HUES6 (cell line): ENCODE data around the gene STXBP5L.
"Not testable (repeated sequence)": the region's sequence is repeated elsewhere in the genome, so short reads cannot be mapped to it uniquely, and the experiment has no call there.

ENCODE experiments used
- H3K27ac ChIP-seq: 2 replicates; pipeline ENCODE4 v1.7.0; 2013; ENCODE audit warnings: low read depth, mild to moderate bottlenecking, low read length, inconsistent platforms
- H3K27me3 ChIP-seq: 2 replicates; pipeline ENCODE4 v1.6.1; 2013; ENCODE audit warnings: low read length; ENCODE audit not compliant: control insufficient read depth, insufficient read depth
- H3K36me3 ChIP-seq: 2 replicates; pipeline ENCODE4 v1.6.1; 2013; ENCODE audit warnings: low read length; ENCODE audit not compliant: control insufficient read depth, insufficient read depth
- H3K4me1 ChIP-seq: 2 replicates; pipeline ENCODE4 v1.6.1; 2013; ENCODE audit warnings: low read length; ENCODE audit not compliant: control insufficient read depth, insufficient read depth
- H3K4me3 ChIP-seq: 2 replicates; pipeline ENCODE4 v1.5.1; 2013; ENCODE audit warnings: low read depth, low read length
- H3K9ac ChIP-seq: one replicate; pipeline ENCODE4 v1.6.1; 2013; ENCODE audit warnings: mild to moderate bottlenecking, low read length
- H3K9me3 ChIP-seq: 2 replicates; pipeline ENCODE4 v1.6.1; 2013; ENCODE audit warnings: low read depth, low read length; ENCODE audit not compliant: control insufficient read depth, insufficient read depth

Gene STXBP5L

DNA sequence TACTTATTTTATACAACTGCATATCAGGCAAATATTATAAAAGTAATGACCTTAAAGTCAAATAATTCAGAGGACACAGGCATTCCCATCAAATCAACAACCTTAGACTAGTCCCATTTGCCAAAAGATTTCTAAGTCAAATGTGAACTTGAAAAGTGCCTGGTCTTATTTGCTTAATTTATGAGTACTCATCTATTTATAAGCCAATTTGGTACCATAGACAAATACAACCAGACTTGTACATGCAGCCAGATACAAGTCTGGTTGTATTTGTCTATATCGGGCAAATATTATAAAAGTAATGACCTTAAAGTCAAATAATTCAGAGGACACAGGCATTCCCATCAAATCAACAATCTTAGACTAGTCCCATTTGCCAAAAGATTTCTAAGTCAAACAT is 322.2 kb downstream of the STXBP5L start:
- H3K27ac ChIP-seq, H3K4me3 ChIP-seq, H3K27me3 ChIP-seq, H3K9ac ChIP-seq, H3K9me3 ChIP-seq, H3K36me3 ChIP-seq, H3K4me1 ChIP-seq: not testable (repeated sequence)

DNA sequence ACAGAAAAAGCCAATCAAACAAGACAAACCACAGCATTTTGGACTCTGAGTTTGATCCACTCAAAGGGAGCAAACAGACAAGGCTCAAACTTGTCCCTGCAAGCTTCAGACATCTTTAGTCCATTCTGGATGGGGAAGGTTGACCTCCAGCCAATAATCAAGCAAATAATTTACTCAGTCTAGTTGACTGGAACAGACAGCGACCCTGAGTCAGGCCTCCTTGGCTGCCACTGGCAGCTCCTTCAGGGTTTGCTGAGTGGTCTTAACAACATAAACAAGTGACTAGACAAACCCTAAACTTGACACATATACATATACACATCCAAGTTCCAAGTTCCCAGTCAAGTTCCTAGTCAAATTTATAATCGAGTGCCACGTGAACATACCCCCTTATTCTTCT is 323.9 kb downstream of the STXBP5L start:
- H3K36me3 ChIP-seq, result no peaks in the 10 kb centered on the region
- no peak overlapping the region for H3K4me3 ChIP-seq
- no peaks in the 10 kb centered on the region for H3K9me3 ChIP-seq
- no peaks in the 10 kb centered on the region for H3K4me1 ChIP-seq
- no peak overlapping the region for H3K9ac ChIP-seq
- no peaks in the 10 kb centered on the region for H3K27me3 ChIP-seq
- no peak overlapping the region for H3K27ac ChIP-seq

DNA sequence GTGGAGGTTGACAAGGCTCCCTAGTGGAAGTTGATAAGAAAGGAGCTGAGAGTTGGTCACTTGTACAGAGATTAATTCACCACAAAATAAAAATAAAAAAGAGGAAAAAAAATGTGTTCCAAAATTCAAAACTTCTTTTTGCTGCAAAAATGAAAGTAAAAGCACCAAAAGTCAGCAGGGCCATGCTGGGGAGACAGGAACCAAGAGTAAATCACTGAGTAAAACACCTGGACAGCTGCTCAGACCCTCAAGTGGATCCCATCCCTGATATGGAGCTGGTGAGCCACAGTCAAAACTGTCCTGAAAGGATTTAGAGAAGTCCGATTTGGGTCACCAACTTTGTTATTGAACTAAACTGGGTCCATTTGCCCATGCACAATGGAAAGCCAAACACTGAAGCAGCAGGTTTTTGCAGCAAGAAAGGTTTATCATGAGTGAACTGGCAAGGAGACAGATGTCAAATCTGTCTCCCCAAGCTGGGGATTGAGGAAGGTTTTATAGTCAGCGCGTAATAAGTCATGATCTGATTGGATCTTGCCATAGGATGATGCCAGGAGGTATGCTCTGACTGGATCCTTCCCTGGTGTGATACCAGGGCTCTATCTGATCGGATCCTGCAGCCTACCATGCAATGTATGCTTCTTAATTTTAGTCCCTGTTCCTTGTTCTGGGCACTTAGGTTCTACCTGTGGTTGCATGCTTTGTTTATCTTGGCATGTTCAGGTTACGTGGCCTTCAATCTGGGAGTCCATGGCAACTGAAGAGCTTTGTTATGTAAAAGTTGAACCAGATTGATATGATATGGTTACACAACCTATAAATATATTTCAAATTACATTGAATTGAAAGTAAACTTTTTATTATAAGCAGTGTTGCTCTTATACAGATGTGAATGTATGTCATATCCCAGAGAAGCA is 324.6 kb downstream of the STXBP5L start:
- H3K27me3 ChIP-seq, result no peaks in the 10 kb centered on the region
- H3K4me1 ChIP-seq, result no peaks in the 10 kb centered on the region
- no peaks in the 10 kb centered on the region for H3K9me3 ChIP-seq
- no peak overlapping the region for H3K4me3 ChIP-seq
- no peak overlapping the region for H3K9ac ChIP-seq
- no peaks in the 10 kb centered on the region for H3K36me3 ChIP-seq
- no peak overlapping the region for H3K27ac ChIP-seq

DNA sequence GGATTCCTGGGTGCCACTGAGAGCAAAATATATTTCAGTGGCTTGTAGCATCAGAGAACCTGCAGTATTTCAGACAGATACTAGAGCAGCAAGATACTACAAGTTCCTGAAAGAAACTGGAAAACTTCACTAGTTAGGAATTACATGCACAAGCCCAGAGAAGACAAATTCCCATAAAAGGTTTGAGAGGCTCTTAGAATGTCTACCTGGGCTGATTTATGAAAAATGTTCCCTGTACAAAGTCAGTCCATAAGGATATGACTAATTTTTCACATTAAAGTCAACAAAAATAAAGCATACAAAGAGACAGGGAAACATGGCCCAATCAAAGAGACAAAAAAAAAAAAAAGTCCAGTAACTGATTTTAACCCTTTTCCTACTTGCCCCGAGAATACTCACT is 335.2 kb downstream of the STXBP5L start:
- H3K36me3 ChIP-seq, result no peaks in the 10 kb centered on the region
- no peak overlapping the region for H3K27ac ChIP-seq
- H3K4me1 ChIP-seq, result no peaks in the 10 kb centered on the region
- H3K9me3 ChIP-seq, result no peaks in the 10 kb centered on the region
- no peak overlapping the region for H3K4me3 ChIP-seq
- H3K9ac ChIP-seq, result no peak overlapping the region
- H3K27me3 ChIP-seq, result no peaks in the 10 kb centered on the region

DNA sequence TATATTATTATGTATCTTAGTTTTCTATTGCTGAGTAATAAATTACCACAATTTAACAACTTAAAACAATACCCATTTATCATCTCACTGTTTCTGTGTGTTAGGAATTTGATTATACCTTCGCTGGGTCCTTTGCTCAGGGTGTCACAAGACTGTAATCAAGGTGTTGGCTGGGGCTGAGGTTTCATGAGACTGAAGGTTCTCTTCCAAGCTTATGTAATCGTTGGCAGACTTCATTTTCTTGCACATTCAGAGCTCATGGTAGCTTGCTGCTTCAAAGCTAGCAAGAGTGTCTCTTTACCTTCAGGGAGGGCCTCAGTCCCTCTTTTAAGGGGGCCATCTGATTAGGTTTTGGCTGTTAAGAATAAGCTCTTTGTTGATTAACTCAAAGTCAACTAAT is 344.7 kb downstream of the STXBP5L start:
- H3K27ac ChIP-seq, result no peak overlapping the region
- no peak overlapping the region for H3K9ac ChIP-seq
- H3K27me3 ChIP-seq, result no peaks in the 10 kb centered on the region
- no peak overlapping the region for H3K4me3 ChIP-seq
- no peaks in the 10 kb centered on the region for H3K9me3 ChIP-seq
- H3K36me3 ChIP-seq, result no peaks in the 10 kb centered on the region
- no peaks in the 10 kb centered on the region for H3K4me1 ChIP-seq

DNA sequence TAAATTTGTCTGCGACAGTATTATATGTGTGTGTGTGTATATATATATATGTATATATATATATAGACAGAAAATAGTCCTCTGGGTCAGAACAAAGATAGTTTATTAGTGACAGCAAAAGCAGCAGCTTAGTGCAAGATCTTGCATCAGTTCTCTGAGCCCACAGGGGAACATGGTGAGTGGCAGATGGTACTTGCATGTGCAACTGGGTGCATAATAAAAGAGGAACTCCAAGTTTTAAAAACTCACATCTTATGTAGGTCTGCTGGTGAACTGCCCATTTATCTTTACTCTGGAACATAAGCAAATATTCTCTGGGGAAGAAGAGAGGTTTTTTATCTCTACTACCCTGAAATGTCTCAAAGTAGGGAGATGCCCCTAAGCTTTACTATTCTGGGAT is 361.4 kb downstream of the STXBP5L start:
- Histone ChIP-seq H3K4me1 (no peaks in the 10 kb centered on the region), H3K27ac (no peak overlapping the region), H3K36me3 (no peaks in the 10 kb centered on the region), H3K9ac (no peak overlapping the region), H3K4me3 (no peak overlapping the region), H3K27me3 (no peaks in the 10 kb centered on the region), H3K9me3 (no peaks in the 10 kb centered on the region)

DNA sequence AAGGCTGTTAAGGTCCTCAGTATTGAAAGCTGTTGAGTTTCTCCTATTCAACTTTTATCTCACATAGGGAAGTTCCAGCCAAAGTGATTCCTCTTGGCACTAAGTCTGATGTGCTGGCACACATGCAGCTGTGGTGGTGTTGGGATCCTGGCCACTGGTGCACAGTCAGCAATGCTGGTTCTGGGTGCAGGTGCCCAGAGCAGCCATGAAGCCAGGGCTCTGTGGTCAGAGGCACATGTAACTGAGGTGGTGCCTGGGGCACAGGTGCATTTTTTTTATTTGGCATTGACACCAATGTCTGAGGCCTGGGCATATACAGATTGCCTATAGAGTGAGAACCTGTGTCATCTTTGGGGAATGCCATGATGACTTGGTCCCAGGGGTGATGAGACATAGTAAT is 366.4 kb downstream of the STXBP5L start:
- H3K27me3 ChIP-seq, result no peaks in the 10 kb centered on the region

GRCh38 chr3:121295452-121295851 is 387.4 kb downstream of the STXBP5L start:
- H3K9ac ChIP-seq, result no peak overlapping the region
- H3K9me3 ChIP-seq, result no peaks in the 10 kb centered on the region
- H3K27me3 ChIP-seq, result no peaks in the 10 kb centered on the region
- no peak overlapping the region for H3K4me3 ChIP-seq
- no peaks in the 10 kb centered on the region for H3K36me3 ChIP-seq
- no peak overlapping the region for H3K27ac ChIP-seq
- H3K4me1 ChIP-seq, result no peaks in the 10 kb centered on the region

More for the DNA sequence above, 366.4 kb downstream of the STXBP5L start:
- Histone ChIP-seq H3K4me1 (no peaks in the 10 kb centered on the region), H3K4me3 (no peak overlapping the region), H3K27ac (no peak overlapping the region), H3K9me3 (no peaks in the 10 kb centered on the region), H3K9ac (no peak overlapping the region), H3K36me3 (no peaks in the 10 kb centered on the region)

DNA sequence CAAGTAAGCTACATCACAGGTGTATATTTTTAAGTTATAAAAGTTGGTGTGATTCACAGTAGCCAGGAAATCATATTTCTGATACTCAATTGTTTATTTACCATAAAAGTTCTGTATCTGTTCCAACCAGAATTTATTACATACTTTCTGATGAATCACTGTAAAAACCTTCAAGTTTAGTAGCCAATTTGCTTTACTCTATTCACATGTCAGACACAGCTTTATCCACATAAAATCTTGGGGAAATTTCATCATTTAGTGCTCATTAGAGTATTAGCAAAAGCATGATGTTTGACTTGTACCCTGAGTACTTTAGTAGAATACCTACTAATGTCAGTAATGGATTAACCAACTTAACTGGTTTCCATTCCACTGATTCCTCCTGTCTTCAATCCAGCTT is 388.0 kb downstream of the STXBP5L start:
- no peaks in the 10 kb centered on the region for H3K27me3 ChIP-seq

GRCh38 chr3:121324320-121324719 is 416.3 kb downstream of the STXBP5L start:
- H3K4me1 ChIP-seq, result no peaks in the 10 kb centered on the region

More for the DNA sequence above, 388.0 kb downstream of the STXBP5L start:
- Histone ChIP-seq H3K9ac (no peak overlapping the region), H3K36me3 (no peaks in the 10 kb centered on the region), H3K9me3 (no peaks in the 10 kb centered on the region), H3K27ac (no peak overlapping the region), H3K4me1 (no peaks in the 10 kb centered on the region), H3K4me3 (no peak overlapping the region)

DNA sequence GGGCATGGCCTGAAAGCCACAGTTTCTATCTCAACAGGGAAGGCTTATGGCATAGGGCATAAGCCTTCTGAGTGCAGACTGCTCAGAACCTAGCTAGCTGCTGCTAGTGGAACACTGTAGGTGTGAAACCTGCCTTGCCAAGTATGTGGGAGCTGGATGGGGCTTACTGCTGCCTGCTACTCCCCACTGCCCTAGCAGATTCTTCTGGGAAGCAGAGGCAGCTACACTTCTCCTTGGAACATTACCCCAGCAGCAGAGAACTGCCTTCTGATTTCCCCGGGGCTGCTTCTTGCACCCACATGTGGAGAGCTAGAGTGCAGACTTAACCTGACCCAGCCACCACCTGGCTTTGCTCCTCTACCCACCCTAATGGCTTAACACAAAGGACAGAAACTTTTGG is 422.1 kb downstream of the STXBP5L start:
- no peaks in the 10 kb centered on the region for H3K9me3 ChIP-seq
- H3K4me1 ChIP-seq, result no peaks in the 10 kb centered on the region
- no peak overlapping the region for H3K27ac ChIP-seq
- H3K36me3 ChIP-seq, result no peaks in the 10 kb centered on the region
- H3K27me3 ChIP-seq, result no peaks in the 10 kb centered on the region
- no peak overlapping the region for H3K4me3 ChIP-seq
- no peak overlapping the region for H3K9ac ChIP-seq

More at GRCh38 chr3:121324320-121324719, 416.3 kb downstream of the STXBP5L start:
- Histone ChIP-seq H3K9ac (no peak overlapping the region), H3K27me3 (no peaks in the 10 kb centered on the region), H3K4me3 (no peak overlapping the region), H3K27ac (no peak overlapping the region), H3K36me3 (no peaks in the 10 kb centered on the region), H3K9me3 (no peaks in the 10 kb centered on the region)
